ENCODE results near the gene COLQ.

COLQ gene

DNA sequence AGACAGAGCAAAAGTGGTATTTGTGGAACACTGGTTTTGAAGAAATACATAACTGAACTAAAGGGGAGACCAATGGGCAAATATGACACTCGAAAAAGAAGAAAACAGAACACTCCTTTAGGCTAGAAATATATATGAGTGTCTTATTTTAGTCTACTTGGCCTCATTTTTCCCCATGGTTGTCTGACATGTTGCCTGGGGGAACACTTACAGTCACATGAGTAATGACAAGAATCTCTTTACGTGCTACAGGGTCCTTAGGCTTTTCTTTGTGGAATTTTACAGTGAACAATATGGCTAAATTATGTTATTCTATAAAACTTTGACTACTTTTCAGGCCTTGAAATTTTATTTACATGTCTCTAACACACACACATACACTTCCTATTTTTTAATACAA, 111.7 kb downstream of the COLQ start:
- no peak for DNase-seq

DNA sequence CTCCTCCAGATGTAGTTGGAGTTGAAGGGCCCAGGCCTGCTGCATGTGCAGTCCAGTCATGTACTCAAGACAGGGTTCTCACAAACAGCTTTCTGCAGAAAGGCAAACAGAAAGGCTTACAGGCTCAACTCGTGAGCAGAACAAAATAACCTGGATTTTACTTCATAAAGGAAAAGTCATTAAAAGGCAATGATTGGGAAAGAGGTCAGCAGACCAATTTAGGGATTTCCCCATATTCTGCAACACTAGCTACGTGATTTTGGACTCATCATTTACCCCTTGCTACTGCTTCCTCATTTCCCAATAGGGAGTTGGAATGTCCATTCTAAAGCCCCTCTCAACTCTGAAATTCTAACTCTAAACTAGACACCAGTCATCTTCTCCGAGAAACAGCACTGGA, 112.3 kb downstream of the COLQ start:
- DNase-seq = no peak

DNA sequence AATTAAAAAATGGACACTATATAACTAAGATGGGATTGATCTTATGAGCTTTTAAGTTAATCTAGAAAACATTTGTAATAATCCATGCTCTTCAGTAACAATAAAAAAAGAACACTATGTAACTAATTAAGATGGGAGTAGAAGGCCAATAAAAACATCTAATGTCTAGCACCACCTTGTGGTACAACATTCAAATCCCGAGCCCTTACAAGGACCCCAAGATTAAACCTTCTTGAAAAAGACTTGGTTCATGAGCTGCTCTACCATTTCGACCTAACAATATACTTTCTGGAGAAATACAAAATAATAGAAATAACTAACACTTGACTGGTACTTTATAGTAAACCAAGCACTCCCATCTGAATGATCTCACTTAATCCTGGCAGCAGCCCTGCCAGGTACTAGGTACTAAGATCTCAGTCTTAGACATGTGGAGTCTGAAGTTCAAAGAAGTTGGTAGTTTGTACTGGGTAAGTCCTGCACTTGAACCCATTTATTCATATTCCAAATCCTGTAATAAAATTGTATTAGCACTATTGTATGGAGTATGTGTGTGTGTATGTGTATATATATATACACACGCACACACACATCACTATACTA, 116.0 kb downstream of the COLQ start:
- peak; percentile 14 to 23 for DNase-seq

DNA sequence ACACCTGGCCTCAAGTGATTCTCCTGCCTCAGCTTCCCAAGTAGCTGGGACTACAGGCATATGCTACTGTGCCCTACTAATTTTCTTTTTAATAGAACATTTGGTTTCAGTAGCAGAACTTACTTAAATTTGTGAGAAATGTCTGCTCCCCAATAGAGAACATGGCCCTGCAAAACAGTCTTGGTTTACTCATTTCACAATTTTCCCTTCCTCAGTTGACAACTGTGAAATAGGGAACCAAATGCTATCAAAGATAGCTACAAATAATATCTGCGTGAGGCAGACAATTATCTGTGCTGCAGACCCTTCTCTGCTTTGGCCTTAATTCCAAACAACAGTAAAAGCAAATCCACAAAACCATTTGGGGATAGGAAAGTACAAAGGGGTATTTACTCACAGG, 116.7 kb downstream of the COLQ start:
- no peak for DNase-seq

DNA sequence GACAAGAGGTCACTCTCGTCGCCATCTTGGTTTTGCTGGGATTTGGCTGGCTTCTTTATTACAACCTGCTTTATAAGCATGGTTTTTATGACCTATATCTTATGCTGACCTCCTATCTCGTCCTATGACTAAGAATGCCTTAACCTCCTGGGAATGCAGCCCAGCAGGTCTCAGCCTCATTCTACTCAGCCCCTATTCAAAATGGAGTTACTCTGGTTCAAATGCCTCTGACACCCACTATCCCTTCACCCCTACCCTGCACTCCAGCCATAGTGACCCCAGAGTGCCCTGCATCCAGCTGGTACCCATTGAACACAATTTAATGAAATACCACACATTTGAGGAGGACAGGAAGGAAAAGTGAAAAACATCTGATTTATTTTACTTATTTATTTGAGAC, 117.5 kb downstream of the COLQ start:
- DNase-seq = no peak

DNA sequence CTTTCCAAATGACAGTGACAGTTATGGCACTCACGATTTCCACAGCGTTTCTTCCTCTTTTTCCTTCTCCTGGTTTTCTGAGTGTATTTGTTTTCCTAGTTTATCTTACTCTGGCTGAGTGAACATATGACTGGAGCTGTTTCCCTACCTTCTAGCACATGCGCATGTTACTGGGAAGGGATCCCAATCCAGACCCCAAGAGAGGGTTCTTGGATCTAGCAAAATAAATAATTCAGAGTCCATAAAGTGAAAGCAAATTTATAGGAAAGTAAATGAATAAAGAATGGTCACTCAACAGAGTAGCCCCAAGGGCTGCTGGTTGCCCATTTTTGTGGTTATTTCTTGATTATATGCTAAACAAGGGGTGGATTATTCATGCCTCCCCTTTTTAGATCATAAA, 118.0 kb downstream of the COLQ start:
- DNase-seq = no peak

DNA sequence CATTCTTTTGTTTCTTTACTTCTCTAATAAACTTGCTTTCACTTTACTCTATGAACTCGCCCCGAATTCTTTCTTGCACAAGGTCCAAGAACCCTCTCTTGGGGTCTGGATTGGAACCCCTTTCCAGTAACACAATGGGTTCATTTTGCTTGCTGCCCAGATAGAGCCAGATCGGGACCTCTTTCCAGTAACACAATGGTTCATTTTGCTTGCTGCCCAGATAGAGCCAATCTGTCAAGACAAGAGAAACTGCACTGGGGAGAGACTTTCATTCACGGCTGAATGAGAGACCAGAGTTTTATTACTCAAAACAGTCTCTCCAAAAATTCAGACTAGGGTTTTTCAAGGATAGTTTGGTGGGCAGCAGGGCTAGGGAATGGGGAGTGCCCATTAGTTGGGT, 119.6 kb downstream of the COLQ start:
- no peak for DNase-seq

Data from activated CD4-positive, alpha-beta T cell treated with anti-CD3 and anti-CD28 coated beads for 4 hours (primary cell).